ENCODE measurements around the gene TAMM41. TPM values are rescaled to one million over a fixed set of nuclear protein-coding genes. Genes with fewer than 3 reads are reported as not detected.
A peak's percentile ranks its signal among the peaks of the same experiment; 100 is the strongest.

The TAMM41 gene
- total and polyA plus RNA-seq, 4 donors: 3.0 to 8.7 (median 5.0) TPM

DNA sequence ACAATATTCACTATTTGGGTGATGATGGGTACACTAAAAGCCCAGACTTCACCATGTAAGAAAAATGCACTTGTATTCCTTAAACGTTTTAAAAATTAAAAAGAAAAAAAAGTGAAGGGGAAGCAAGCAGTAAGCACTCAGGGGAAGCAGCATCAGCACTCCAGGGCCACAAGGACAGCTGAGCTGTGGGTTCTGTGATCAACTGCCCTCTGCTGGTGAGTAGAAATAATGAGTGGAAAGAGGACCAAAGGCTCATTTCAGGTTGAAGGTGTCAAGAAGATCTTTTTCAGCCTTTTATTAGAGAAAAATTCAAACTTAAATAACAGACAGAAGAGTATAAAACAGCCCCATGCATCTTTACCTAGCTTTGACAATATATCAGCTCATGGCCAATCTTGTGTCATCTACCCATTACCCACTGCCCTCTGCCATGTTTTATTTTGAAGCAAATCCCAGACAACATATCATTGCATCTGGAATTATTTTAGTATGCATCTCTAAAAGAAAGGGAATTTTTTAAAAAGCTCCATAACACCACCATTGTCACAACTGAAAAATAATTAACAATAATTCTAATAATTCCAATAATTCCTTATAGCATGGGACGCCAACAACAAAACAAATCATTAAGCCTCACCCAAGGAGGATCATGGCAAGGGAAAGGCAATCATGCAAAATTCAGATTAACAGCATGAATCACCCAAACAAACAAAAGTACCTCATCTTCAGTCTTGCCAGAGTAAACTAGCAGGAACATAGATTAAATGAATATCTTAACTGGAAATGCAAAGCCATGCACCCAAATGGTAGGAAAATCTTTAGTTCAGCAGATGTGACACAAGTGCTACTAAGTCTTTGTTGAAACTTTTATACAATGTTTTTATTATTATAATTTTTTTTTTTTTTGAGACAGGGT, 42.5 kb downstream of the TAMM41 start:
- Histone ChIP-seq H3K36me3 (ENCODE audit: control insufficient read depth in 4 of 4, insufficient read depth in 3 of 4, low read depth in 1 of 4, low read length in 3 of 4) (peaks cover 3 to 23% (median 6%) of the 10 kb centered on the region in 4 donors), H3K27me3 (ENCODE audit: control insufficient read depth in 4 of 4, insufficient read depth in 4 of 4, low read length in 3 of 4) (no peaks in the 10 kb centered on the region), H3K27ac (ENCODE audit: low read depth in 1 of 2, low read length in 2 of 2) (no peak overlapping the region), H3K4me3 (ENCODE audit: low read depth in 1 of 3, low read length in 3 of 3) (no peak overlapping the region), H3K9ac (ENCODE audit: low read depth in 1 of 2, low read length in 2 of 2) (no peak overlapping the region), H3K9me3 (ENCODE audit: control insufficient read depth in 4 of 4, low read length in 3 of 4) (no peaks in the 10 kb centered on the region), H3K4me1 (ENCODE audit: control insufficient read depth in 4 of 4, insufficient read depth in 4 of 4, low read length in 3 of 4) (no peaks in the 10 kb centered on the region)
- WGBS: 49% methylated on average over 2 of the region's 2 CpGs
- no peak for DNase-seq (ENCODE audit: low spot score)
- TF ChIP-seq, protein P1, sequence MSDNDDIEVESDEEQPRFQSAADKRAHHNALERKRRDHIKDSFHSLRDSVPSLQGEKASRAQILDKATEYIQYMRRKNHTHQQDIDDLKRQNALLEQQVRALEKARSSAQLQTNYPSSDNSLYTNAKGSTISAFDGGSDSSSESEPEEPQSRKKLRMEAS (IDR thresholded peaks at IDR 0.05): no peak
- TF ChIP-seq HNF4G (IDR thresholded peaks at IDR 0.05): no peak
- TF ChIP-seq, protein P2, sequence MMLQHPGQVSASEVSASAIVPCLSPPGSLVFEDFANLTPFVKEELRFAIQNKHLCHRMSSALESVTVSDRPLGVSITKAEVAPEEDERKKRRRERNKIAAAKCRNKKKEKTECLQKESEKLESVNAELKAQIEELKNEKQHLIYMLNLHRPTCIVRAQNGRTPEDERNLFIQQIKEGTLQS (IDR thresholded peaks at IDR 0.05): no peak
- peak; percentile 85 to 89 for TF ChIP-seq RAD21 (IDR thresholded peaks at IDR 0.05)
- TF ChIP-seq FOXA2 (IDR thresholded peaks at IDR 0.05): no peak
- no peak for TF ChIP-seq SP1 (IDR thresholded peaks at IDR 0.05)
- TF ChIP-seq, protein P3, sequence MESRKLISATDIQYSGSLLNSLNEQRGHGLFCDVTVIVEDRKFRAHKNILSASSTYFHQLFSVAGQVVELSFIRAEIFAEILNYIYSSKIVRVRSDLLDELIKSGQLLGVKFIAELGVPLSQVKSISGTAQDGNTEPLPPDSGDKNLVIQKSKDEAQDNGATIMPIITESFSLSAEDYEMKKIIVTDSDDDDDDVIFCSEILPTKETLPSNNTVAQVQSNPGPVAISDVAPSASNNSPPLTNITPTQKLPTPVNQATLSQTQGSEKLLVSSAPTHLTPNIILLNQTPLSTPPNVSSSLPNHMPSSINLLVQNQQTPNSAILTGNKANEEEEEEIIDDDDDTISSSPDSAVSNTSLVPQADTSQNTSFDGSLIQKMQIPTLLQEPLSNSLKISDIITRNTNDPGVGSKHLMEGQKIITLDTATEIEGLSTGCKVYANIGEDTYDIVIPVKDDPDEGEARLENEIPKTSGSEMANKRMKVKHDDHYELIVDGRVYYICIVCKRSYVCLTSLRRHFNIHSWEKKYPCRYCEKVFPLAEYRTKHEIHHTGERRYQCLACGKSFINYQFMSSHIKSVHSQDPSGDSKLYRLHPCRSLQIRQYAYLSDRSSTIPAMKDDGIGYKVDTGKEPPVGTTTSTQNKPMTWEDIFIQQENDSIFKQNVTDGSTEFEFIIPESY (IDR thresholded peaks at IDR 0.05): no peak
- no peak for TF ChIP-seq RXRA (IDR thresholded peaks at IDR 0.05)
- TF ChIP-seq, protein P4, sequence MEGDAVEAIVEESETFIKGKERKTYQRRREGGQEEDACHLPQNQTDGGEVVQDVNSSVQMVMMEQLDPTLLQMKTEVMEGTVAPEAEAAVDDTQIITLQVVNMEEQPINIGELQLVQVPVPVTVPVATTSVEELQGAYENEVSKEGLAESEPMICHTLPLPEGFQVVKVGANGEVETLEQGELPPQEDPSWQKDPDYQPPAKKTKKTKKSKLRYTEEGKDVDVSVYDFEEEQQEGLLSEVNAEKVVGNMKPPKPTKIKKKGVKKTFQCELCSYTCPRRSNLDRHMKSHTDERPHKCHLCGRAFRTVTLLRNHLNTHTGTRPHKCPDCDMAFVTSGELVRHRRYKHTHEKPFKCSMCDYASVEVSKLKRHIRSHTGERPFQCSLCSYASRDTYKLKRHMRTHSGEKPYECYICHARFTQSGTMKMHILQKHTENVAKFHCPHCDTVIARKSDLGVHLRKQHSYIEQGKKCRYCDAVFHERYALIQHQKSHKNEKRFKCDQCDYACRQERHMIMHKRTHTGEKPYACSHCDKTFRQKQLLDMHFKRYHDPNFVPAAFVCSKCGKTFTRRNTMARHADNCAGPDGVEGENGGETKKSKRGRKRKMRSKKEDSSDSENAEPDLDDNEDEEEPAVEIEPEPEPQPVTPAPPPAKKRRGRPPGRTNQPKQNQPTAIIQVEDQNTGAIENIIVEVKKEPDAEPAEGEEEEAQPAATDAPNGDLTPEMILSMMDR (IDR thresholded peaks at IDR 0.05; ENCODE audit: low read depth, low read length, missing input control): peak; percentile 74

DNA sequence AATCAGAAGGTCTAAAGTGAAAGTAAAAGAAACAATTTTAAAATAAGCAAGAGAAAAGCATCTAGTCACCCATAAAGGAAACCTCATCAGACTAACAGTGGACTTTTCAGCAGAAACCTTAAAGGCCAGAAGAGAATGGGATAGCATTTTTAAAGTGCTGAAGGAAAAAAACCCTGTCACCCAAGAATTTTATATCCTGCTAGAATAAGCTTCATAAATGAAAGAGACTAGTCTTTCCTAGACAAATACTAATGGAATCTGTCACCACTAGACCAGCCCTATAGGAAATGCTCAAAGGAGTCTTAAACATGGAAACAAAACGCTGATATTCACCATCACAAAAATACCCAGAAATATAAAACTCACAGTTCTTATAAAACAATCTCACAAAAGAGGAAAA, 46.9 kb downstream of the TAMM41 start:
- WGBS: 95% methylated on average over 1 of the region's 1 CpG
- no peak overlapping the region for H3K4me3 ChIP-seq (ENCODE audit: low read depth in 1 of 3, low read length in 3 of 3)
- H3K27me3 ChIP-seq (ENCODE audit: control insufficient read depth in 4 of 4, insufficient read depth in 4 of 4, low read length in 3 of 4): no peaks in the 10 kb centered on the region
- TF ChIP-seq, protein P3 (IDR thresholded peaks at IDR 0.05): no peak
- TF ChIP-seq, protein P5, sequence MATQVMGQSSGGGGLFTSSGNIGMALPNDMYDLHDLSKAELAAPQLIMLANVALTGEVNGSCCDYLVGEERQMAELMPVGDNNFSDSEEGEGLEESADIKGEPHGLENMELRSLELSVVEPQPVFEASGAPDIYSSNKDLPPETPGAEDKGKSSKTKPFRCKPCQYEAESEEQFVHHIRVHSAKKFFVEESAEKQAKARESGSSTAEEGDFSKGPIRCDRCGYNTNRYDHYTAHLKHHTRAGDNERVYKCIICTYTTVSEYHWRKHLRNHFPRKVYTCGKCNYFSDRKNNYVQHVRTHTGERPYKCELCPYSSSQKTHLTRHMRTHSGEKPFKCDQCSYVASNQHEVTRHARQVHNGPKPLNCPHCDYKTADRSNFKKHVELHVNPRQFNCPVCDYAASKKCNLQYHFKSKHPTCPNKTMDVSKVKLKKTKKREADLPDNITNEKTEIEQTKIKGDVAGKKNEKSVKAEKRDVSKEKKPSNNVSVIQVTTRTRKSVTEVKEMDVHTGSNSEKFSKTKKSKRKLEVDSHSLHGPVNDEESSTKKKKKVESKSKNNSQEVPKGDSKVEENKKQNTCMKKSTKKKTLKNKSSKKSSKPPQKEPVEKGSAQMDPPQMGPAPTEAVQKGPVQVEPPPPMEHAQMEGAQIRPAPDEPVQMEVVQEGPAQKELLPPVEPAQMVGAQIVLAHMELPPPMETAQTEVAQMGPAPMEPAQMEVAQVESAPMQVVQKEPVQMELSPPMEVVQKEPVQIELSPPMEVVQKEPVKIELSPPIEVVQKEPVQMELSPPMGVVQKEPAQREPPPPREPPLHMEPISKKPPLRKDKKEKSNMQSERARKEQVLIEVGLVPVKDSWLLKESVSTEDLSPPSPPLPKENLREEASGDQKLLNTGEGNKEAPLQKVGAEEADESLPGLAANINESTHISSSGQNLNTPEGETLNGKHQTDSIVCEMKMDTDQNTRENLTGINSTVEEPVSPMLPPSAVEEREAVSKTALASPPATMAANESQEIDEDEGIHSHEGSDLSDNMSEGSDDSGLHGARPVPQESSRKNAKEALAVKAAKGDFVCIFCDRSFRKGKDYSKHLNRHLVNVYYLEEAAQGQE (IDR thresholded peaks at IDR 0.05): no peak
- TF ChIP-seq FOXA2 (IDR thresholded peaks at IDR 0.05): no peak
- no peak for TF ChIP-seq HNF4A (conservative IDR thresholded peaks at IDR 0.05)
- no peak for TF ChIP-seq YY1 (IDR thresholded peaks at IDR 0.05)
- TF ChIP-seq, protein P2 (IDR thresholded peaks at IDR 0.05): no peak
- TF ChIP-seq, protein P4 (IDR thresholded peaks at IDR 0.05; ENCODE audit: low read depth, low read length, missing input control): no peak
- TF ChIP-seq JUND (IDR thresholded peaks at IDR 0.05): no peak
- TF ChIP-seq FOXA1 (IDR thresholded peaks at IDR 0.05): no peak
- H3K4me1 ChIP-seq (ENCODE audit: control insufficient read depth in 4 of 4, insufficient read depth in 4 of 4, low read length in 3 of 4): no peaks in the 10 kb centered on the region
- no peak overlapping the region for H3K9ac ChIP-seq (ENCODE audit: low read depth in 1 of 2, low read length in 2 of 2)
- peaks cover 2 to 10% (median 5%) of the 10 kb centered on the region in 4 donors for H3K36me3 ChIP-seq (ENCODE audit: control insufficient read depth in 4 of 4, insufficient read depth in 3 of 4, low read depth in 1 of 4, low read length in 3 of 4)
- no peak overlapping the region for H3K27ac ChIP-seq (ENCODE audit: low read depth in 1 of 2, low read length in 2 of 2)
- no peaks in the 10 kb centered on the region for H3K9me3 ChIP-seq (ENCODE audit: control insufficient read depth in 4 of 4, low read length in 3 of 4)
- DNase-seq (ENCODE audit: low spot score): no peak
